GM12875 (cell line): ENCODE data around the gene VHLL.

ENCODE experiments used
- H3K4me3 ChIP-seq: one replicate; pipeline ENCODE4 v1.5.1; 2011; ENCODE audit warnings: low read depth, low read length, control low read depth
- CTCF ChIP-seq: IDR thresholded peaks from 2 replicates; pipeline ENCODE4 v1.5.1; 2011; ENCODE audit warnings: low read depth, mild to moderate bottlenecking, control low read depth, inconsistent platforms, low read length, moderate library complexity, borderline replicate concordance; ENCODE audit not compliant: insufficient read depth

VHLL gene

GRCh38 chr1:156258859-156259258 is 40.2 kb downstream of the VHLL start:
- H3K4me3 ChIP-seq: no peak overlapping the region
- no peak for TF ChIP-seq CTCF

- TF ChIP-seq CTCF: no peak
These were observed 41.4 kb downstream of the VHLL start for GRCh38 chr1:156257711-156258110.

GRCh38 chr1:156253634-156254033 is 45.5 kb downstream of the VHLL start:
- no peak for TF ChIP-seq CTCF

More at GRCh38 chr1:156257711-156258110, 41.4 kb downstream of the VHLL start:
- H3K4me3 ChIP-seq: no peak overlapping the region

GRCh38 chr1:156251527-156251926 is 47.6 kb downstream of the VHLL start:
- no peak for TF ChIP-seq CTCF
- no peak overlapping the region for H3K4me3 ChIP-seq

More at GRCh38 chr1:156253634-156254033, 45.5 kb downstream of the VHLL start:
- H3K4me3 ChIP-seq: no peak overlapping the region

- no peak overlapping the region for H3K4me3 ChIP-seq
- no peak for TF ChIP-seq CTCF
These were observed 49.5 kb downstream of the VHLL start for GRCh38 chr1:156249593-156249992.
